Stimulated activated CD8-positive, alpha-beta memory T cell treated with anti-CD3 and anti-CD28 coated beads, Interleukin-7, amount 100 ng/mL, for 48 hours (primary cell): ENCODE data around the gene DNPH1.
A peak's percentile ranks its signal among the peaks of the same experiment; 100 is the strongest.

ENCODE experiments used
- DNase-seq, 2 donors: peaks; one replicate each; pipeline ENCODE4 v3.0.0-alpha.2; 2020; ENCODE audit warnings: low read depth in 1 of 2; ENCODE audit errors: extremely low read depth in 1 of 2

The DNPH1 gene

GRCh38 chr6:43247114-43247999, 18.1 kb upstream of the DNPH1 start:
- DNase-seq: peak; percentile 66 to 79

GRCh38 chr6:43246301-43247113, 17.2 kb upstream of the DNPH1 start:
- no peak for DNase-seq

- no peak for DNase-seq
Measured at GRCh38 chr6:43243664-43244321, 14.5 kb upstream of the DNPH1 start.

- no peak for DNase-seq
Measured at GRCh38 chr6:43242908-43243663, 13.8 kb upstream of the DNPH1 start, which contains the start of gene TTBK1. TTBK1 (plus strand) TSS chr6:43243481; CDS start chr6:43246661, 3,180 bp downstream.

- DNase-seq: no peak
Measured at GRCh38 chr6:43241446-43241845, 12.2 kb upstream of the DNPH1 start.

GRCh38 chr6:43240950-43241349, 11.7 kb upstream of the DNPH1 start:
- no peak for DNase-seq

GRCh38 chr6:43239054-43239453, 9.8 kb upstream of the DNPH1 start:
- no peak for DNase-seq

- no peak for DNase-seq
Measured at GRCh38 chr6:43235841-43236240, 6.6 kb upstream of the DNPH1 start.

- DNase-seq: no peak
Measured at GRCh38 chr6:43231735-43232450, 2.6 kb upstream of the DNPH1 start.

GRCh38 chr6:43231053-43231452, 1.8 kb upstream of the DNPH1 start:
- DNase-seq: no peak

GRCh38 chr6:43229803-43230620, 731 bp upstream of the DNPH1 start:
- no peak for DNase-seq

- DNase-seq: no peak
Measured at GRCh38 chr6:43226192-43226851, 3.0 kb downstream of the DNPH1 start.

- DNase-seq: no peak
Measured at GRCh38 chr6:43223175-43223574, 6.1 kb downstream of the DNPH1 start.

- no peak for DNase-seq
Measured at GRCh38 chr6:43222418-43223059, 6.7 kb downstream of the DNPH1 start.

- DNase-seq: no peak
Measured at GRCh38 chr6:43221046-43221972, 8.0 kb downstream of the DNPH1 start.

- no peak for DNase-seq
Measured at GRCh38 chr6:43220439-43220951, 8.8 kb downstream of the DNPH1 start.

- DNase-seq: no peak
Measured at GRCh38 chr6:43219814-43220213, 9.5 kb downstream of the DNPH1 start.
